Suprapubic skin (tissue), 4 donors: ENCODE results near the gene ATXN7.

ENCODE experiments used
- EP300 ChIP-seq: sonication (generic); formaldehyde crosslinking; IDR thresholded peaks from one replicate; pipeline ENCODE4 v1.6.1; 2017; ENCODE audit warnings: antibody characterized with exemption
- POLR2AphosphoS5 ChIP-seq, 3 donors: sonication (generic); formaldehyde crosslinking; IDR thresholded peaks; one replicate each; pipeline ENCODE4 v1.6.1; 2017; ENCODE audit warnings: antibody characterized with exemption in 3 of 3
- TF ChIP-seq, protein P1 (sequence below), 2 donors: fragments of 200-600 bp in 1 of 2; fragments of 450-650 bp in 1 of 2; sonication (generic) in 1 of 2; IDR thresholded peaks; one replicate each; pipeline ENCODE4 v1.5.1; 2016 to 2019; ENCODE audit warnings: antibody characterized with exemption in 2 of 2, mild to moderate bottlenecking in 1 of 2, moderate library complexity in 1 of 2

DNA sequence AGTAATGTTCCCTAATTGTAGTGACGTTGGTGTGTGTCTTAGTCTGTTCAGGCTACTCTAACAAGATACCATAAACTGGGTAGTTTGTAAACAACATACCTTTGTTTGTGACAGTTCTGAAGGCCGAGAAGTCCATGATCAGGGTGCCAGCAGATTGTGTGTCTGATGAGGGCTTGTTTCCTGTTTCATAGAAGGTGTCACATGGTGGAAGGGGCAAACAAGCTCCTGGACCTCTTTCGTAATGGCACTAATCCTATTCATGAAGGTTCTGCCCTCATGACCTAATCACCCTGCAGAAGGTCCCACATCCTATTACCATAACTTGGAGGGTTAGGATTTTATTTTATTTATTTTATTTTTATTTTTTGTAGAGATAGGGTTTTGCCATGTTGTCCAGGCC, 11.1 kb downstream of the ATXN7 start:
- TF ChIP-seq, protein P1, sequence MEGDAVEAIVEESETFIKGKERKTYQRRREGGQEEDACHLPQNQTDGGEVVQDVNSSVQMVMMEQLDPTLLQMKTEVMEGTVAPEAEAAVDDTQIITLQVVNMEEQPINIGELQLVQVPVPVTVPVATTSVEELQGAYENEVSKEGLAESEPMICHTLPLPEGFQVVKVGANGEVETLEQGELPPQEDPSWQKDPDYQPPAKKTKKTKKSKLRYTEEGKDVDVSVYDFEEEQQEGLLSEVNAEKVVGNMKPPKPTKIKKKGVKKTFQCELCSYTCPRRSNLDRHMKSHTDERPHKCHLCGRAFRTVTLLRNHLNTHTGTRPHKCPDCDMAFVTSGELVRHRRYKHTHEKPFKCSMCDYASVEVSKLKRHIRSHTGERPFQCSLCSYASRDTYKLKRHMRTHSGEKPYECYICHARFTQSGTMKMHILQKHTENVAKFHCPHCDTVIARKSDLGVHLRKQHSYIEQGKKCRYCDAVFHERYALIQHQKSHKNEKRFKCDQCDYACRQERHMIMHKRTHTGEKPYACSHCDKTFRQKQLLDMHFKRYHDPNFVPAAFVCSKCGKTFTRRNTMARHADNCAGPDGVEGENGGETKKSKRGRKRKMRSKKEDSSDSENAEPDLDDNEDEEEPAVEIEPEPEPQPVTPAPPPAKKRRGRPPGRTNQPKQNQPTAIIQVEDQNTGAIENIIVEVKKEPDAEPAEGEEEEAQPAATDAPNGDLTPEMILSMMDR (IDR thresholded peaks at IDR 0.05) = no peak
- TF ChIP-seq POLR2AphosphoS5 (IDR thresholded peaks at IDR 0.05) (no peak), EP300 (no peak)
